ENCODE measurements around the gene CC2D2B.
"Not testable (repeated sequence)": the region's sequence is repeated elsewhere in the genome, so short reads cannot be mapped to it uniquely, and the experiment has no call there.

Gene CC2D2B

DNA sequence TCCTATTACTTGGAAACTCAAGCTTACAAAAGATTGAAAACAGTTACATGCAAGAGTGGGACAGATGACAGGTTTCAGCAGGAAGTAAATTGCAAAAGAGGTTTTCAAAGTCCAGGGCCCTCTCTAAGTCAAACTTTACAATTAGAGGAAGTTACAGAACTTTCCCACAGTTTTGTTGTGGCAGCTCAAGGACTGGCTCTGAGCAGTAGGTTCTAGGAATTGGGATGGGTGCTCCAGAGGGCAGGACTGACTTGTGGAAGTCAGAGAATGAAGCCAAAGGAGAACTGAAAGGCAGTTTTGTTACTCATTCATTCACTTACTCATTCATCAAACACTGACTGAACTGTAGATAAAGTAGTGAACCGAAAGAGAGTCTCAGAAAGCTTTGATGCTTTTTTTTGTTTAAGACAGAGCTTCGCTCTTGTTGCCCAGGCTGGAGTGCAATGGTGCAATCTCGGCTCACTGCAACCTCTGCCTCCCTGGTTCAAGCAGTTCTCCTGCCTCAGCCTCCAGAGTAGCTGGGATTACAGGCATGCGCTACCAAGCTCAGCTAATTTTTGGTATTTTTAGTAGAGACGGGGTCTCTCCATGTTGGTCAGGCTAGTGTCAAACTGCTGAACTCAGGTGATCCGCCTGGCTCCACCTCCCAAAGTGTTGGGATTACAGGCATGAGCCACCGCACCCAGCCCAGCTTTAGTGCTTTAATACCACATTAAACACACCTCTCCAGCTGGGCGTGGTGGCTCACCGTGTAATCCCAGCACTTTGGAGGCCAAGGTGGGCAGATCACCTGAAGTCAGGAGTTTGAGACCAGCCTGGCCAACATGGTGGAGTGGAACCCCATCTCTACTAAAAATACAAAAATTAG, 68.8 kb downstream of the CC2D2B start:
- TF ChIP-seq, protein P1, sequence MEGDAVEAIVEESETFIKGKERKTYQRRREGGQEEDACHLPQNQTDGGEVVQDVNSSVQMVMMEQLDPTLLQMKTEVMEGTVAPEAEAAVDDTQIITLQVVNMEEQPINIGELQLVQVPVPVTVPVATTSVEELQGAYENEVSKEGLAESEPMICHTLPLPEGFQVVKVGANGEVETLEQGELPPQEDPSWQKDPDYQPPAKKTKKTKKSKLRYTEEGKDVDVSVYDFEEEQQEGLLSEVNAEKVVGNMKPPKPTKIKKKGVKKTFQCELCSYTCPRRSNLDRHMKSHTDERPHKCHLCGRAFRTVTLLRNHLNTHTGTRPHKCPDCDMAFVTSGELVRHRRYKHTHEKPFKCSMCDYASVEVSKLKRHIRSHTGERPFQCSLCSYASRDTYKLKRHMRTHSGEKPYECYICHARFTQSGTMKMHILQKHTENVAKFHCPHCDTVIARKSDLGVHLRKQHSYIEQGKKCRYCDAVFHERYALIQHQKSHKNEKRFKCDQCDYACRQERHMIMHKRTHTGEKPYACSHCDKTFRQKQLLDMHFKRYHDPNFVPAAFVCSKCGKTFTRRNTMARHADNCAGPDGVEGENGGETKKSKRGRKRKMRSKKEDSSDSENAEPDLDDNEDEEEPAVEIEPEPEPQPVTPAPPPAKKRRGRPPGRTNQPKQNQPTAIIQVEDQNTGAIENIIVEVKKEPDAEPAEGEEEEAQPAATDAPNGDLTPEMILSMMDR (IDR thresholded peaks at IDR 0.05; ENCODE audit: low read depth, low read length), result no peak
- H3K9me3 ChIP-seq (ENCODE audit: severe bottlenecking), result no peaks in the 10 kb centered on the region
- no peak for DNase-seq
- H3K36me3 ChIP-seq, result no peaks in the 10 kb centered on the region
- H3K27me3 ChIP-seq (ENCODE audit: insufficient read depth, low read depth, severe bottlenecking), result no peaks in the 10 kb centered on the region
- H3K27ac ChIP-seq, result no peak overlapping the region
- H3K4me3 ChIP-seq (ENCODE audit: low read depth, low read length), result no peak overlapping the region

DNA sequence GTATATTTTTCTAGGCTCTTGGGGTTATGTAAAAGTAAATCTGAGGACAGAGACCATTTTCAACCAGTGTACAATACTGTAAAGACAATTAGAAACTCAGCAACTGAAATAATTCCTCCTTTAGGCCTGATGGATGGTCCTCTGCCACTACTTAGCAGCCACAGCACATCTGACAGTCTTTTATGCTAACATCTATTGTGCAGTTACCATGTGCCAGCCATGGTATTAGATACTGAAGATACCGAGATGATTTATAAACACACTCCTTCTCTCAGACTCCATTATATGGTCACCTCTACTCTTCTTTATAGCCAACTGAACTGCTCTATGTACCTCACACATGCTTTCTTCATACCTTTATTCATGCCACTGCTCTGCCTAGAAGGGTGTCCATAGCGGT, 74.4 kb downstream of the CC2D2B start:
- H3K36me3 ChIP-seq, result no peaks in the 10 kb centered on the region
- H3K9me3 ChIP-seq (ENCODE audit: severe bottlenecking), result no peaks in the 10 kb centered on the region
- no peak for DNase-seq
- TF ChIP-seq, protein P1 (IDR thresholded peaks at IDR 0.05; ENCODE audit: low read depth, low read length), result no peak
- no peaks in the 10 kb centered on the region for H3K27me3 ChIP-seq (ENCODE audit: insufficient read depth, low read depth, severe bottlenecking)
- H3K27ac ChIP-seq, result no peak overlapping the region
- H3K4me3 ChIP-seq (ENCODE audit: low read depth, low read length), result no peak overlapping the region

DNA sequence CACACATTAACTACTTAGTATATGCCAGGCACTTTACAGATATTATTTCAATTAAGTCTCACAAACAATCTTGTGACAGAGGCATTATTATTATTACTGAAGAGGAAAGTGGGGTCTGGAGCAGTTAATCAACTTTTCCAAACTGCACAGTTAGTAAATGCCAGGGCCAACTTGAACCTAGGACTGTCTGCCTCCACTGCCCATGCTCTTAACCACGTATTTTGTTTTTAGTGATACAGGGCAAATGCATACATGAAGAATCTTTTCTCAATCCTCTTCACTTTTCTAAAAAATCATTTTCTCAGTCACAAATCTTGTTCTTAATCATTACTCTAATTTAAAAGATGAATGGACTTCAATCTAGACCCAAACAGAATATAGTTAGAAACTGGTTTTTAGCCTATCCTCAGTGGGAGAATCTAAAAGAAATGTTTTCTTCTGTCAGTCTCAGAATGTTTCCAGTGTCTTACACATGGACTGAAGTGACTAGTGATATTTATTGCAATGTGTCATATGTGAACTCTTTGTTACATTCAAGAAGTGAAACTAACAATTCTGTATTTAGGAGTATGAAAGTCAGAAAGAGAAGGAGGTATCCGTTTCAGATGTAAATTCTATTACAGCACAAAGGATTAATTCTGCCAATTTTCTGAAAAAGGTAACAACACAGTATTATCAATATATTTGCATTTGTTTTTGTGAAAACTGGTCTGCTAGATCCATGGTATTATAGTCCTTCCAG, 80.1 kb downstream of the CC2D2B start:
- Histone ChIP-seq H3K27ac (no peak overlapping the region), H3K36me3 (no peaks in the 10 kb centered on the region), H3K4me3 (ENCODE audit: low read depth, low read length) (no peak overlapping the region), H3K27me3 (ENCODE audit: insufficient read depth, low read depth, severe bottlenecking) (no peaks in the 10 kb centered on the region), H3K9me3 (ENCODE audit: severe bottlenecking) (no peaks in the 10 kb centered on the region)
- TF ChIP-seq, protein P1 (IDR thresholded peaks at IDR 0.05; ENCODE audit: low read depth, low read length), result no peak
- no peak for DNase-seq

DNA sequence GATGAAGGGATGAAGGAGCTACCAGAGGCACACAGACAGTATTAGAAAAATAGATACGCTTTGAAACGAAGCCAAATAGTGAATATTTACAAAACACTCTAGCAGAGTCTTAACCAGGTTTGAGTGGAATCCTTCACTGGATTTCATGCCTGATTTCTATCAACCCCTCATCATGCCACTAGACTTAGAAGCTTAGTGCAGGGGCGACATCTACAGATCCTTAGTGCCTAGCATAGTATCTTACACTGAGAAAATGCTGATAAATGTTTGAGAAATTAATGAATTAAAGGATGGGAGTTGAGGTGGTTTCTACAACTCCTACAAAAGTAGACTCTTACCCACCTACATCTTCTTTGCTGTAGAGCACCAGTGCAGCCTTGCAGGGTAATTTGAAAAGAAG, 80.9 kb downstream of the CC2D2B start:
- H3K36me3 ChIP-seq, result no peaks in the 10 kb centered on the region
- TF ChIP-seq, protein P1 (IDR thresholded peaks at IDR 0.05; ENCODE audit: low read depth, low read length), result no peak
- H3K27me3 ChIP-seq (ENCODE audit: insufficient read depth, low read depth, severe bottlenecking), result no peaks in the 10 kb centered on the region
- no peak overlapping the region for H3K27ac ChIP-seq
- no peak overlapping the region for H3K4me3 ChIP-seq (ENCODE audit: low read depth, low read length)
- no peaks in the 10 kb centered on the region for H3K9me3 ChIP-seq (ENCODE audit: severe bottlenecking)
- no peak for DNase-seq

DNA sequence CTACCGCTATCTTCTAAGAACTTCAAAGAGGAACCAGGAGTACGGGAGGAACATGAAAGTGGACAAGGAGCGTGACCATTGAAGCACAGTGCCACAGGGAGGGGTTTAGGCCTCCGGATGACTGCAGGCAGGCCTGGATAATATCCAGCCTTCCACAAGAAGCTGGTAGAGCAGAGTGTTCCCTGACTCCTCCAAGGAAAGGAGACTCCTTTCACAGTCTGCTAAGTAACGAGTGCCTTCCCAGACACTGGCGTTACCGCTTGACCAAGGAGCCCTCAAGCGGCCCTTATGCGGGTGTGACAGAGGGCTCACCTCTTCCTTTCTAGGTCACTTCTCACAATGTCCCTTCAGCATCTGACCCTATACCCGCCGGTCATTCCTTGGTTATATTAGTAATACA, 86.6 kb downstream of the CC2D2B start:
- not testable (repeated sequence) for H3K36me3 ChIP-seq; H3K9me3 ChIP-seq (ENCODE audit: severe bottlenecking); H3K4me3 ChIP-seq (ENCODE audit: low read depth, low read length); DNase-seq; H3K27me3 ChIP-seq (ENCODE audit: insufficient read depth, low read depth, severe bottlenecking); H3K27ac ChIP-seq

DNA sequence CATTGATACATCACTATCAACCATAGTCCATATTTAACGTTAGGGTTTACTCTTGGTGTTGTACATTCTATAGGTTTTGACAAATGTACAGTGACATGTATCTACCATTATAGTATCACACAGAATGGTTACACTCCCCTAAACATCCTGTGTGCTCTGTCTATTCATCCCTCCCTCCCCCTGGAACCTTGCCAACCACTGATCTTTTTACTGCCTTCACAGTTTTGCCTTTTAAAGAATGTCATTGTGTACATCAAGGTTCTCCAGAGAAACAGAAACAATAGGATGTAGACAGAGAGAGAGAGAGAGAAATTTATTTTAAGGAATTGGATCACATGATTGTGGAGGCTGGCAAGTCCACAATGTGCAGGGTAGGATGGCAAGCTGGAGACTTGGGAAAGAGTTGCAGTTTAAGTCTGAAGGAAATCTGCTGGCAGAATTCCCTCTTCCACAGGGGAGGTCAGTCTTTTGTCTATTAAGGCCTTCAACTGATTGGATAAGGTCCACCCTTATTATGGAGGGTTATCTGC, 90.5 kb downstream of the CC2D2B start:
- DNase-seq, result no peak
- Histone ChIP-seq H3K36me3 (no peaks in the 10 kb centered on the region), H3K27ac (no peak overlapping the region), H3K9me3 (ENCODE audit: severe bottlenecking) (no peaks in the 10 kb centered on the region), H3K4me3 (ENCODE audit: low read depth, low read length) (no peak overlapping the region), H3K27me3 (ENCODE audit: insufficient read depth, low read depth, severe bottlenecking) (no peaks in the 10 kb centered on the region)
- TF ChIP-seq, protein P1 (IDR thresholded peaks at IDR 0.05; ENCODE audit: low read depth, low read length), result no peak

All from WERI-Rb-1 (cell line).